Sigmoid colon (tissue), 4 donors: ENCODE measurements around the gene ZNF691.

Experiments used
- EP300 ChIP-seq, 4 donors: sonication (generic); formaldehyde crosslinking; IDR thresholded peaks; one replicate each; pipeline ENCODE4 v1.6.1; 2017; ENCODE audit warnings: antibody characterized with exemption in 4 of 4
- TF ChIP-seq, protein P1 (sequence below), 4 experiments: fragments of 450-650 bp in 3 of 4; fragments of 200-600 bp in 1 of 4; IDR thresholded peaks; one replicate each; pipeline ENCODE4 v1.5.1; 2016 to 2019; ENCODE audit warnings: antibody characterized with exemption in 4 of 4, mild to moderate bottlenecking in 3 of 4, moderate library complexity in 2 of 4

DNA sequence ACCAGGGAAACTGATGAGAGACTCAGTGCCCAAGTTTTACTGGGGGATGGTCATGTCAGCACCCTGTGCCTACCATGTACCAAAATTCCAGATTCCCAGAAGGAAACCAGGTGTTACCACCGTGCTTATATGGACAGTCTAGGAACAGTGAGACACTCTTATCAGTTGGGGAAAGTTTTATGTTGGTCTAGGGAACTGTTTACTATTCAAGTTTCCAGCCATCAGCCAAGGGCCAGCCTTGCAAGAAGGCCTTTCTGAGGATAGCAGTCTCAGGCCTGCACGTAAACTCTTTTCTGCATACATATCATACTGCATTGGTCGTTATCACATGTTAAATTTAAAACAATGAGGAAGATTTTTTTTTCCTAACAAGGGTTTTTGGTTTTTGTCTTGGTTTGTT is 49.0 kb upstream of the ZNF691 start:
- TF ChIP-seq, protein P1, sequence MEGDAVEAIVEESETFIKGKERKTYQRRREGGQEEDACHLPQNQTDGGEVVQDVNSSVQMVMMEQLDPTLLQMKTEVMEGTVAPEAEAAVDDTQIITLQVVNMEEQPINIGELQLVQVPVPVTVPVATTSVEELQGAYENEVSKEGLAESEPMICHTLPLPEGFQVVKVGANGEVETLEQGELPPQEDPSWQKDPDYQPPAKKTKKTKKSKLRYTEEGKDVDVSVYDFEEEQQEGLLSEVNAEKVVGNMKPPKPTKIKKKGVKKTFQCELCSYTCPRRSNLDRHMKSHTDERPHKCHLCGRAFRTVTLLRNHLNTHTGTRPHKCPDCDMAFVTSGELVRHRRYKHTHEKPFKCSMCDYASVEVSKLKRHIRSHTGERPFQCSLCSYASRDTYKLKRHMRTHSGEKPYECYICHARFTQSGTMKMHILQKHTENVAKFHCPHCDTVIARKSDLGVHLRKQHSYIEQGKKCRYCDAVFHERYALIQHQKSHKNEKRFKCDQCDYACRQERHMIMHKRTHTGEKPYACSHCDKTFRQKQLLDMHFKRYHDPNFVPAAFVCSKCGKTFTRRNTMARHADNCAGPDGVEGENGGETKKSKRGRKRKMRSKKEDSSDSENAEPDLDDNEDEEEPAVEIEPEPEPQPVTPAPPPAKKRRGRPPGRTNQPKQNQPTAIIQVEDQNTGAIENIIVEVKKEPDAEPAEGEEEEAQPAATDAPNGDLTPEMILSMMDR (IDR thresholded peaks at IDR 0.05) = no peak
- no peak for TF ChIP-seq EP300 (IDR thresholded peaks at IDR 0.05)
